SW480 (cell line): Measurements from ENCODE around the gene CBX3.
"Not testable (repeated sequence)": the region's sequence is repeated elsewhere in the genome, so short reads cannot be mapped to it uniquely, and the experiment has no call there.

ENCODE experiments used
- DNase-seq: peaks from one replicate; pipeline ENCODE4 v3.0.0-alpha.2; 2016; ENCODE audit warnings: low spot score

The CBX3 gene

GRCh38 chr7:26188206-26188956 lies 13.2 kb upstream of the CBX3 start:
- no peak for DNase-seq

GRCh38 chr7:26188957-26189541 lies 12.5 kb upstream of the CBX3 start:
- no peak for DNase-seq

GRCh38 chr7:26189697-26190096 lies 11.8 kb upstream of the CBX3 start:
- DNase-seq: no peak

DNA sequence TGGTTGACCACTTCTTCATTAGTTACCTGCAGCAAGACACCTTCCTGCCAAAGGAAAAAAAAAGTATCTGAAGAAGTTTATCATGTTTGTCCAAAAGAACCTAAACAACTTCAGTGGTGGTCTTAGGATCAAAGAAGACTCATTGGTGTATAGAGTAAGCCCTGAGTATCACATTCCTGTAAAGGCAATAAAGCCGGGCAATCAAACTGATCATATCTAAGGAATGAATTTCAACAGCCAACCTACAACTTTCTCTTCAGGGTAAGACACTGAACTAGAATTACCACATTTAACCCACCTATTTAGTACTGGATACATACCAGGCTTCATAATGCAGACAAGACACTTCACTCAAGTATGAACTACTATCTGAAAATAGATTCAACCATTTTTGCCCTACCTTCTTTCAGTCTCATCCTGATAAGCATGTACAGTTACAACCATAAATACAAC lies 11.1 kb upstream of the CBX3 start:
- DNase-seq: no peak

DNA sequence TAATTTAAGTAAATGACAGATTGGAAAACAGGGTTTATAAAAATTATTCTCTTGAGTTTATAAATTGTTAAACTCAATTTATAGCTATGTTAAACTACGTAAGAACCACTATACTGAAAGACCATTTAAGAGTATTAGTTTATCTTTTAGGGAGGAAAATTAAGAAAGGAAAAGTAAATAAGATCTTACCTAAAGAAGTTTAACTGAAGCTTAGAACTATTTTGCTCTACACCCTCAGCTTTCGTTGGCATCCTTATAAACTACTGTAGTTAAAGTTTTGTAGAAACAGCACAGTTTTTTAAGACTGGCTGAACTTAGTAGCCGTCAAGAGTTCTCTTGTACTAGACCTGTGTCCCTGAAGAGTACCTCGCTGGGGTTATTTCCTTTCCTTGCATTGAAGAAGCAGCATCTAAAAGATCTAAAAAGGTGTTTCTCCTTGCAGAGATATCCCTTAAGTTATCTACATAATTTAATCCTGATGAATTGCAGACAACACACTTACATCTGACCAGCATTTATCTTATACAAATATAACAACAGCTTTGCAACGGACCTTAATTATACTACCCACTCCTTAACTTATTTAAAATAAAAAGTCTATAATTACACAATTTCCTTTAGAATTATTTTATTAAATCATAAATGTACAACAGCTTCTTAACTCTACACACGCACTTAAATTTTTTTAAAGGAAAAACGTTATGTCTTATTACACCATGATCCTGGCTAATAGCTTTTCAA lies 10.1 kb upstream of the CBX3 start:
- no peak for DNase-seq

DNA sequence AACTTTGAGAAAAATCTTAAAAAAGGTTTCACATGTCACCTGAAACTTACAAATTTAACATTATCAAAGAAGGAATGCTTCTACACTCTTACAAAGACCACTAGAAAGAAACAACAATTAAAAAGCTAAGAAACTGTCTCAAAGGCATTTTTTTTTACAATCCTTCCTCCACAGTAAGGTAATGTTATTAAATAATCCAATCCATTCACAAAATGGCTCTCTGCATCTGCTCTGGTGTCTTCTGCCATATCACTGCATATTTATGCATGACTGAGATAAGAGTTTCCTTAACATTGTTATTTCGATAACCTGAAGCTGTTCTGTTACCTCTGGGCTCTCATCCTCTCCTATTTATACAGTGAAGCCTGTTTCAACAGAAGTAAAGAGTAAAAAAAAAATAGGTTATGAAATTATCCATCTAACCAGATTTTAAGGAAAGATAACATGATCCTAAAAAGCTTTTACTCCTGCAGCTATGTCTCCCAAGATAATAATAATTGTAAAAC lies 9.5 kb upstream of the CBX3 start:
- no peak for DNase-seq

DNA sequence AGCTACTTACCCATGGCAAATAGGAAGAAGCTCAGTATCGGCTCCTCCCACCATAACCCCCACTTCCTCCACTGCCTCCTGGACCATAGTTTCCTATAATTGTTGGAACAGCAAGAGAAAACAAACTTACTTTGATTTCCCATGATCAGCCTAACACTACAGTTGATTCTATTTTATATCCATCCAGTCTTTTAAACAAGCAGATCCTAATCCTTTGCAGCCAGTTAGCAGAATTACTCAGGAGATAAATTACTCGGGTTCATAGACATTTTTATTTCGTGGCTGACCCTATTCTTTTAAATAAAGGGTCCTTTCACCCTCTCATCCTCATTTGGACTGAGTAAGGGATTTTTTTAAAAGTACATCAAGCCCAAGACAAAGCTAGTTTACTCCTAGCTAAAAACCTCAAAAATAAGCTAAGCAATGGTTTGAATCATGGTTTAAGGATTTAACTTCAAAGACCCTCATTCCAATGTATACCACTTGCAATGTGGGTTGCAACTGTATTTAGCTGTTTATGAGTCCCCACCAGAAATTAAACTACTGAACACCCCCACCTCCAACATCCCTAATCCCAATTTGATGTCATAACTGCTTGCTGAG lies 9.0 kb upstream of the CBX3 start:
- no peak for DNase-seq

- DNase-seq: no peak
Observed at GRCh38 chr7:26193432-26194207, 7.9 kb upstream of the CBX3 start.

DNA sequence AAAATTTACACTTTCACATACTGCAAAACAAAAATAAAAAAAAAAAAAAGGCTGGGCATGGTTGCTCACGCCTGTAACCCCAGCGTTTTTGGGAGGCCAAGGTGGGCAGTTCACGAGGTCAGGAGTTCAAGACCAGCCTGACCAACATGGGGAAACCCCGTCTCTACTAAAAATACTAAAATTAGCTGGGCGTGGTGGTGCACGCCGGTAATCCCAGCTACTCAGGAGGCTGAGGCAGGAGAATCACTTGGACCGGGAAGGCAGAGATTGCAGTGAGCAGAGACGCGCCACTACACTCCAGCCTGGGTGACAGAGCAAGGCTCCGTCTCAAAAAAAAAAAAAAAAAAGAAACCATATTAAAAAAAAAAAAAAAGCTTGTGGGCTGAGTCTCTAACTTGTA lies 6.8 kb upstream of the CBX3 start:
- not testable (repeated sequence) for DNase-seq

GRCh38 chr7:26195182-26195581 lies 6.4 kb upstream of the CBX3 start:
- no peak for DNase-seq

GRCh38 chr7:26195867-26196657 lies 5.5 kb upstream of the CBX3 start:
- no peak for DNase-seq

- DNase-seq: no peak
Observed at GRCh38 chr7:26197153-26198115, 4.1 kb upstream of the CBX3 start.

- no peak for DNase-seq
Observed at GRCh38 chr7:26198133-26198780, 3.3 kb upstream of the CBX3 start.

DNA sequence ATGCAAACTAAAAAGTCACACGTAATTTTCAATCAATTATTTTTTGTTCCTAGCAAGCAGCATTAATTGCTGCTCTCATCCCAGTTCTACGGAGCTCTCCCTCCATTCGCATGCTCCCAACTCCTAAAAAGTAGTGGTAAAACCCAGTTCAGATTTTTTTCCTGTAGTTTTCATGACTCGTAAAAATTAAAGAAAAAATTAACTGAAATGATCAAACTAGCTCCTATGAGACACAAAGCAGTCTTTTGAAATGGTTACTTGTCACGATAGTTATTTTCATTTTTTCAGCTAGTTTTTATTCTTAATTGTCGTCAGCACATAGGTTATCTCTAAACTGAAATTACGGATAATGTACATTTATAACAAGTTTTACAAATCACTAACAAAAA lies 2.8 kb upstream of the CBX3 start:
- no peak for DNase-seq

- DNase-seq: peak; percentile 77
Observed at GRCh38 chr7:26199301-26200037, 2.1 kb upstream of the CBX3 start.

DNA sequence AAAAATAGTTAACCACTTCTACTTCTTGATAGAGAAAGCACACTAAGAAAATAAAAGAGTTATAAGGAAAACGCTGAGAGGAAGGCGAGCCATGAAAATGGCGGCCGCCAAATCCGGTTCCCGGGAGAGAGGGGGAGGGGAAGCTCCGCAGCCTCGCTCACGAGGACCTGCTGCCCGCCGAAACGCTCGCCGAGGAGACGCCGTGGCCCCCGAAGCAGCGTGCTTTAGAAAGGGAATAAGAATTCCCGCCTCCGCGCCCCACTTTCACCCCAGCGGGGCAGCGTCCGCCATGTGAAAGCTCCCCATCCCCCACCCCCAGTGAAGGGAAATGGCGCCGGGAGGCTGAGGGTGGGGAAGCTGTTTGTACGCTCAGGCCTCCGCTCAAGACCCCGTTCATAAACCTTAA lies 1.5 kb upstream of the CBX3 start:
- DNase-seq: peak; percentile 74

DNA sequence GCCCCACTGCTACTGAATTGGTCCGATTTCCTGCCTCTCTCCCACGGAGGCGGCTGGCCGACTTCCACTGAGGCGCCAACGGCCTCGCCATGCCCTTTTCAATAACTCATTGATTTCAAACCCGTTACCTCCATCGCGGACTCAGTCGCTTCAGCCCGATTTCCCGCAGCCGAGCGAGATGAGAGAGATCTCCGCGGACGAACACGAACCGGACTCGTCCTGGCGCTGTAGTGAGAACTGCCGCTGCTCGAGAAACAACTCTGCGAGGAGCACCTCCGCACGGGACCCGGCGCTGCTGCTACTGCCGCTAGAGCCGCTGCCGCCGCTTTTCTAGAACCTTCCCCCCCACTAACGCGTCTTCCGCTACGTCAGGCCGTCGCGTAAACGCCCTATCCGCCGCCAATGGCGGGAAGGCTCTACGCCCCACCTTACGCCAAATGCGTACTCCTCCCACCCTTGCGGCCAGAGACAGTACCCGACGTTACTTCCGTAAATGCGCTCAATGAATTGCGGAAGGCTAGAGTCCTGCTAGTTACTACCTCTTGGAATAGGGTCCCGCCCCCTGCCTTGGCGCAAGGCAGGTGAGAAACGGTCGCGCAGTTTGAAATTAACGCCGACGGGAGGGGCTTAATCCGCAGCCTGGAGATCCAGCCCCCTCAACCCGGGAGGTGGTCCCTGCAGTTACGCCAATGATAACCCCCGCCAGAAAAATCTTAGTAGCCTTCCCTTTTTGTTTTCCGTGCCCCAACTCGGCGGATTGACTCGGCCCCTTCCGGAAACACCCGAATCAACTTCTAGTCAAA lies 900 bp upstream of the CBX3 start, which contains the start of gene HNRNPA2B1:
Gene HNRNPA2B1 (minus strand): TSS at position 303 of the 803 bp plus-strand sequence. CDS start 169 bp downstream, at position 134.
- peak; percentile 98 for DNase-seq
